ENCODE measurements around the gene COL18A1. TPM values are rescaled to one million over a fixed set of nuclear protein-coding genes. Genes with fewer than 3 reads are reported as not detected.

The COL18A1 gene
- polyA plus RNA-seq, 3 donors from 2014 or later: 0.30 to 1.8 (median 0.46) TPM

- Mint-ChIP-seq H3K9me3 (no peaks in the 10 kb centered on the region), H3K4me1 (peaks cover 0 to 2% of the 10 kb centered on the region in 2 donors), H3K27ac (no peak overlapping the region), H3K36me3 (no peaks in the 10 kb centered on the region), H3K4me3 (no peak overlapping the region), H3K27me3 (ENCODE audit: low read depth in 3 of 3) (peaks cover 4 to 6% (median 6%) of the 10 kb centered on the region in 3 donors)
- no peak for DNase-seq
Observed at GRCh38 chr21:45381865-45382696, 22.9 kb upstream of the COL18A1 start.

- Mint-ChIP-seq H3K27ac (no peak overlapping the region), H3K4me1 (peaks cover 0 to 2% of the 10 kb centered on the region in 2 donors), H3K9me3 (no peaks in the 10 kb centered on the region), H3K36me3 (no peaks in the 10 kb centered on the region), H3K27me3 (ENCODE audit: low read depth in 3 of 3) (peaks cover 2 to 6% (median 5%) of the 10 kb centered on the region in 3 donors), H3K4me3 (no peak overlapping the region)
- no peak for DNase-seq
Observed at GRCh38 chr21:45382697-45382997, 22.3 kb upstream of the COL18A1 start.

DNA sequence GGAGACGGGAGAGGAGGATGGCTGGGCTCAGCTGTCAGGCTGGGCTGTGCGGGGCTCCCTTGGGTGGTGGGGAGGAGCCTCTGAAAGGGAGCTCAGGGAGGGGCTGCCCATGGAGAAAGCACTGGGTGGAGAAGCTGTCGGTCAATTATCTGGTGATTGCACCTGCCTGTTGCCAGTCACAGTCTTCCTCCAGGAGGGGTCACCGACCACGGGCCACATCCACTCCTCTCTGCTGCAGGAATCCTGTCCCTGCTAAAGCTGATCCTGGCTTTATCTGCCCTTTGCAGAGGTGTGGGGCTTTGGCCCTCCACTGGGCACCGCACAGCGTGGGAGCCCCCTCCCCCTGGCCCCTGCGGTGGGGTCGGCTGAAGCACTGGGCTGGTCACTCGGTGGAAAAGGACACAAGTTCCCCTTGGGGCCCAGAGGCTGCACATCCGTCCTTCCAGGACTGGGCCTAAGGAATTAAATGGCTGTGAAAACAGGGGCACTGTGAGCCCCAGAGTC lies 21.8 kb upstream of the COL18A1 start:
- H3K27ac Mint-ChIP-seq: no peak overlapping the region
- H3K4me1 Mint-ChIP-seq: peaks cover 0 to 2% of the 10 kb centered on the region in 2 donors
- peaks cover 2 to 6% (median 4%) of the 10 kb centered on the region in 3 donors for H3K27me3 Mint-ChIP-seq (ENCODE audit: low read depth in 3 of 3)
- no peak for DNase-seq
- H3K4me3 Mint-ChIP-seq: no peak overlapping the region
- H3K36me3 Mint-ChIP-seq: no peaks in the 10 kb centered on the region
- H3K9me3 Mint-ChIP-seq: no peaks in the 10 kb centered on the region

DNA sequence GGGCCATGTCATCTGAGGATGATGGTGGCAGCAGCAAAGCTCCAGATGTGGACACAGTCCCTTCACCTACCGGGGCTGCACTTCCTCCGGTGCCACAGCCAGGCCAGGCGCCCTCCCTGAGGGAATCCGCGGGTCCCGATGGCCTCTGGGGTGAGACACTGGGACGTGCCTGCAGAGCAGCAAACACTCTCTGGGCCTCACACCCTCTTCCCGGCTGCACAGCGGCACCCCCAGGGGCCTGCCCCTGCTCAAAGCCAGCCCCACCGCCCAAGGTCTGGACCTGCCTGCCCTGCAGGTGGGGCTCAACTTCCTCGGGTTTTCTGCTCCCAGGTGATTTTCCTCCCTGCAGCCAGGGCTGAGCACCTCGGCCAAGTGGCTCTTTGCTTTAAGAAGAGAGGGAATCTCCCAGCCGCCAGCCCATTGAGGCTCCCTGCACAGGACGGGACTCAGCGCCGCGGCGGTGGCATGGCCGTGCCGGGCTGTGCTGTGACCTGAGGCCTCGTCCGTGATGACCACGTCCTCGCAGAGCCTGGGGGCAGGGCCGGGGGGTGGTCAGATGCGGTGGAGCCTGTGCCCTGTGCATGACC lies 21.3 kb upstream of the COL18A1 start:
- Mint-ChIP-seq H3K4me1 (peaks cover 0 to 2% of the 10 kb centered on the region in 2 donors), H3K27me3 (ENCODE audit: low read depth in 3 of 3) (peaks cover 2 to 6% (median 3%) of the 10 kb centered on the region in 3 donors), H3K36me3 (no peaks in the 10 kb centered on the region), H3K9me3 (no peaks in the 10 kb centered on the region), H3K27ac (no peak overlapping the region), H3K4me3 (no peak overlapping the region)
- no peak for DNase-seq

DNA sequence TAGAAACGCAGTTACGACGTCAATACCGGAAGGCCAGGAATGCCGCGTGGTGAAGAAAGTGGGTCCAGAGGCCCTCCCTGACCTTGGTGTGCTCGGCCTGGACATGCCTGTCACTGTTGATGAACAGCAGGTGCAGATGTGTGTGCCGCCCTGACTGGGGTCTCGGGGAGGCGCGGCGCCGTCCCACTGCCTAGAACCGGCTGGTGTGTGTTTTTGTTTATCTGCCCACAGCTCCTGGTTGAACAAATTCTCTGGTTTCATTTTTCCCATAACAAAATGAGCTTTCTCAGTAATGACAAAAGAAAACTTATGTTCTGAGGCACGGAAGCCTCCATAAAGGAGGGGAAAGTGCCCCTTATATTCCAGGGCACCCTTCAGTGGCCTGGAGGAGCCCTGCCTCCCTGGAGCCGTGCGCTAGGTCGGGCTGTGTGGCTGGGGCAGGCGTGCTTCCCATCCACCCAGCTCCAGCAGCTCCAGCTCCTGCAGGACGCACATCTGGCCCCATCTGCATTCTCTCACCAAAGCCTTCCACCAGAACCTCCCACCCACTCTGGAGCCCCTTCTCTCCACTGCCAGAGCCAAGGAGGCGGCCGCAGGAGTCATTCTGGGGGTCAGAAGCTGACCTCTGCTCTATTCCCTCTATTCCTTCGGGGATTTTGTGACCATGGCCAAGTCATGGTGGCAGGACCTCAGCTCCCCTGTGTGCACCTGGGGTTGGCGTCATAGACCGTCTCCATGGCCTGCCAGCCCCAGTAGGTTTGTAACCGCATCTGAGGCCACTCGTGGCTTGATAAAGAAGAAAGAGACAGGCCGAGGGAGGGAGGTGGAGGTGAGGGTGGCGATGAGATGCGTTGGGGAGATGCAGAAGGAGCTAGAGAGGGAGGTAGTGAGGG lies 20.1 kb upstream of the COL18A1 start:
- peaks cover 0 to 2% of the 10 kb centered on the region in 2 donors for H3K4me1 Mint-ChIP-seq
- DNase-seq: no peak
- H3K27me3 Mint-ChIP-seq (ENCODE audit: low read depth in 3 of 3): peaks cover under 1 to 9% (median 8%) of the 10 kb centered on the region in 3 donors
- no peak overlapping the region for H3K4me3 Mint-ChIP-seq
- H3K36me3 Mint-ChIP-seq: no peaks in the 10 kb centered on the region
- no peak overlapping the region for H3K27ac Mint-ChIP-seq
- no peaks in the 10 kb centered on the region for H3K9me3 Mint-ChIP-seq

DNA sequence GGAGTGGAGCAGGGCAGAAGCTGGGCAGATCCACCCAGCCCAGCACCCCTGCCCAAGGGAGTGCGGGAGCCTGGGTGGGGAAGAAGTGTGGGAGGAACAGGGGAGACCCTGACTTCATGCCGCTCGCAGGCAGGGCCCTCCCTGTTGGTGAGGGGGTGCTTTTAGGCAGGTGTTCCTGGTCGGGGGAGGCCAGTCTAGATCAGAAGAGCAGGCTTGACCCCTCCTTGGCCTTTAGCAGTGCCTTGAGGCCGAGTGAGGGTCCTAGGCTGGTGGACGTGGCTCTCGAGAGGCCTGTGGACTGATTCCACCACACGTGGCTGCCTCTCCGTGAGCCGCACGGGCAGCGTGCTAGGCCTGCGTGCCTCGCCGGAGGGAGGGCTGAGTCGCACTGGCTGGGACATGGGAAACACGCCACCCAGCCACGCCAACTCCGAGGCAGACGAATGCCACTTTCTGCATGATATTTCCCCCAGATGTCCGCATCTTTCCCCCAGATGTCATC lies 19.4 kb upstream of the COL18A1 start:
- Mint-ChIP-seq H3K4me1 (peaks cover 0 to under 1% of the 10 kb centered on the region in 2 donors), H3K9me3 (no peaks in the 10 kb centered on the region), H3K27ac (no peak overlapping the region), H3K4me3 (no peak overlapping the region), H3K36me3 (no peaks in the 10 kb centered on the region), H3K27me3 (ENCODE audit: low read depth in 3 of 3) (peaks cover 2 to 10% (median 7%) of the 10 kb centered on the region in 3 donors)
- no peak for DNase-seq

DNA sequence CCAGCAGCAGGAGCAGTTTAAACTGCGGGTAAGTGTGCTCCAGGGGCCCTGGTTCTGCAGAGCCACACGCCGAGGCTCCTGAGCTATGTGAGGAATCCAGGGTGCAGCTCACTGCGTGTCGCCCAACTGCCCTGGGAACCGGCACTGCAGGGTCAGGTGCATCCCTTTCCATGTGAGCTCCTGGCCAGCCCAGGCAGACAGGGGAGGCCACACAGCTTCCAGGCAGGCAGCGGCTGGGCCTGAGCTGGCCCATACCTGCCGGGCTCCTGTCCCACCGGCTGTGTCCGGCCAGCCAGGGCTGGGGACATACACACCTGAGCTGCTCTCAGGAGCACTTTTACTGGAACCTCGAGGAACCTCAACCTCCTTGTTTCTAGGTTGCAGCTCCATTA lies 18.6 kb upstream of the COL18A1 start:
- DNase-seq: no peak
- no peak overlapping the region for H3K4me3 Mint-ChIP-seq
- H3K36me3 Mint-ChIP-seq: no peaks in the 10 kb centered on the region
- H3K27me3 Mint-ChIP-seq (ENCODE audit: low read depth in 3 of 3): peaks cover 2 to 10% (median 4%) of the 10 kb centered on the region in 3 donors
- H3K9me3 Mint-ChIP-seq: no peaks in the 10 kb centered on the region
- no peaks in the 10 kb centered on the region for H3K4me1 Mint-ChIP-seq
- H3K27ac Mint-ChIP-seq: no peak overlapping the region

DNA sequence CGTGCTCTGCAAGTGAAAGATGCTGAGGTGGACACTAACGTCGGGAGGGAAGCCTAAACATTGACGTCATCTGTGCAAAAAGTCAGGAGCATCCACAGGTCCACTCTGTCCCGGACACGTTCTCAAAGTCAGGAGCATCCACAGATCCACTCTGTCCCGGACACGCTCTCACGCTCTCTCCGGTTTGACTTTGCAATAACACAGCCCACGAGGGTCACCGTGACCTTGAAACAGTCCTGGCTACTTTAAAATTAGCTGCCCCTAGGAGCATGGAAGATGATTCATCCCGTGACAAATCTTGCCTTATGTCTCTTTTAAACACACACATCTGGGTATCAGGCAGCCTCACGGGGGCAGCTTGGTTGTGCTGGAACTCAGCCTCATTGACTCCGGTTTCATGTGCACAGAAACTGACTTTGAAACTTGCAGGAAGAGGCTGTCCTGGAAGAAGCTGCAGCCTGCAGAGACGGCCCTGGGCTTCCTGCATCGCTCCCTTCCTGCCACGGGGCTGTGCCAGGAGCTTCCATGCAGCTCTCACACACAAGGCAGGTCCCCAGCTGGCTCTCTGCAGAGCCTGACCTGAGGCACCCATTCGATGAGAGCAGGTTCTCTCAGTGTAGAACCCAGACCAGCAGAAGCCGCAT lies 18.1 kb upstream of the COL18A1 start:
- Mint-ChIP-seq H3K36me3 (no peaks in the 10 kb centered on the region), H3K4me1 (no peaks in the 10 kb centered on the region), H3K27me3 (ENCODE audit: low read depth in 3 of 3) (peaks cover 2 to 13% (median 4%) of the 10 kb centered on the region in 3 donors), H3K4me3 (no peak overlapping the region), H3K27ac (no peak overlapping the region), H3K9me3 (no peaks in the 10 kb centered on the region)
- no peak for DNase-seq

- Mint-ChIP-seq H3K27me3 (ENCODE audit: low read depth in 3 of 3) (peaks cover 2 to 17% (median 4%) of the 10 kb centered on the region in 3 donors), H3K27ac (no peak overlapping the region), H3K9me3 (no peaks in the 10 kb centered on the region), H3K36me3 (no peaks in the 10 kb centered on the region), H3K4me1 (no peaks in the 10 kb centered on the region), H3K4me3 (no peak overlapping the region)
- DNase-seq: no peak
Observed at GRCh38 chr21:45387506-45387905, 17.5 kb upstream of the COL18A1 start.

DNA sequence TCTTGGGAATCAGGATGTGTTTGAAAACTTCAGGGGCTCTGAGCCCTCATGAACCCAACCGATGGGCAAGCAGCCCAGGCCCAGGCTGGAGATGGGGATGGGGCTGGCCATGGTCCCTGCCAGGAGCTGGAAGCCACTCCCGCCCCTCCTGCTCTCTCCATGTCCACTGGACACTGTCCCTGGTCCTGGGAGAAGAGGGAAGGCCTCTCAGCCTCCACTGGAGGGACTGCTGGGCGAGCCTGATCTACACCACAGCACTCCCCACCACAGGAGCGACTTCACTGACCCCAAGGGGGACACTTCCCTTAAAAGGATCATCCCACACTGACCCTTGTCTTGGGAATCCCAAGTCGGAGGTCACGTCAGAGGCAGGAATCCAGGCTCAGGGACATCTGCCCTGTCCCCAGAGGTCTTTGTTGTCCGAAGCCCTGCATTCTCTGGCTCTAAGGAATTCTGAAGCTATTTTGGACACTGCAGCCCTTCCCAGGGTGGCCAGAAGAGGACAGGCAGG lies 16.9 kb upstream of the COL18A1 start:
- no peak overlapping the region for H3K4me3 Mint-ChIP-seq
- H3K27ac Mint-ChIP-seq: no peak overlapping the region
- H3K4me1 Mint-ChIP-seq: no peaks in the 10 kb centered on the region
- DNase-seq: no peak
- no peaks in the 10 kb centered on the region for H3K9me3 Mint-ChIP-seq
- H3K36me3 Mint-ChIP-seq: no peaks in the 10 kb centered on the region
- H3K27me3 Mint-ChIP-seq (ENCODE audit: low read depth in 3 of 3): peaks cover 2 to 17% (median 4%) of the 10 kb centered on the region in 3 donors

GRCh38 chr21:45388611-45389296 lies 16.2 kb upstream of the COL18A1 start:
- Mint-ChIP-seq H3K4me1 (no peaks in the 10 kb centered on the region), H3K36me3 (no peaks in the 10 kb centered on the region), H3K27ac (no peak overlapping the region), H3K9me3 (no peaks in the 10 kb centered on the region), H3K27me3 (ENCODE audit: low read depth in 3 of 3) (peaks cover 2 to 17% (median 4%) of the 10 kb centered on the region in 3 donors), H3K4me3 (no peak overlapping the region)
- no peak for DNase-seq

- Mint-ChIP-seq H3K27me3 (ENCODE audit: low read depth in 3 of 3) (peaks cover 2 to 17% (median 2%) of the 10 kb centered on the region in 3 donors), H3K36me3 (no peaks in the 10 kb centered on the region), H3K9me3 (no peaks in the 10 kb centered on the region), H3K27ac (no peak overlapping the region), H3K4me1 (no peaks in the 10 kb centered on the region), H3K4me3 (no peak overlapping the region)
- DNase-seq: no peak
Observed at GRCh38 chr21:45390121-45390751, 14.7 kb upstream of the COL18A1 start.

Measured in immature natural killer cell (primary cell).